Calu3 (cell line): ENCODE data around the gene ZNF407. TPM values are rescaled to one million over a fixed set of nuclear protein-coding genes. Genes with fewer than 3 reads are reported as not detected.

ENCODE experiments used
- BruUV-seq: library from RNA; stranded (reverse); fragments of 400-500 nt; replicated peaks from 2 replicates; lab custom pipeline; 2021; lab: Mats Ljungman, UMichigan
- CTCF ChIA-PET: fragments of 300-600 bp; sonication (Branson Sonifier 250); formaldehyde crosslinking; loops from one replicate; lab custom pipeline; 2022; ENCODE audit warnings: antibody characterized with exemption; lab: Charles Lee
- DNase-seq: peaks from one replicate; pipeline ENCODE4 v3.0.0; 2022
- H3K27ac Mint-ChIP-seq: one replicate; pipeline ENCODE4 v1.8.0; 2022; ENCODE audit warnings: mixed read lengths; ENCODE audit not compliant: unreplicated experiment
- H3K27me3 Mint-ChIP-seq: one replicate; pipeline ENCODE4 v1.8.0; 2022; ENCODE audit warnings: mixed read lengths; ENCODE audit not compliant: unreplicated experiment
- H3K36me3 Mint-ChIP-seq: one replicate; pipeline ENCODE4 v1.8.0; 2022; ENCODE audit warnings: mild to moderate bottlenecking, moderate library complexity, mixed read lengths; ENCODE audit not compliant: insufficient read depth, unreplicated experiment
- H3K4me1 Mint-ChIP-seq: one replicate; pipeline ENCODE4 v1.8.0; 2022; ENCODE audit warnings: mild to moderate bottlenecking, low read depth, mixed read lengths; ENCODE audit not compliant: unreplicated experiment
- H3K4me3 Mint-ChIP-seq: one replicate; pipeline ENCODE4 v1.8.0; 2022; ENCODE audit warnings: mild to moderate bottlenecking, low read depth, moderate library complexity, mixed read lengths; ENCODE audit not compliant: unreplicated experiment
- H3K9me3 Mint-ChIP-seq: one replicate; pipeline ENCODE4 v1.8.0; 2022; ENCODE audit warnings: low read depth, mixed read lengths; ENCODE audit not compliant: unreplicated experiment
- CTCF ChIP-seq: fragments of 200-600 bp; IDR thresholded peaks from one replicate; pipeline ENCODE4 v1.8.0; 2022; ENCODE audit warnings: antibody characterized with exemption; ENCODE audit not compliant: unreplicated experiment
- intact Hi-C: fragments of 100-400 bp; cut with micrococcal nuclease; formaldehyde crosslinking; loops from one replicate; pipeline ENCODE4 v1.10.0; 2022; ENCODE audit not compliant: unreplicated experiment
- total RNA-seq: library from RNA; stranded (reverse); gene quantifications from 2 replicates; pipeline ENCODE4 v1.2.3, GENCODE V29; 2022

Gene ZNF407
- total RNA-seq, 1 experiment from 2014 or later = 17.4 TPM

GRCh38 chr18:75073654-75074053 lies 476.0 kb downstream of the ZNF407 start:
- H3K27me3 Mint-ChIP-seq = no peaks in the 10 kb centered on the region
- BruUV-seq = no TSS peak
- no peak overlapping the region for H3K27ac Mint-ChIP-seq
- peaks cover 2% of the 10 kb centered on the region for H3K9me3 Mint-ChIP-seq
- CTCF ChIA-PET = no interaction called here
- DNase-seq = no peak
- no peak overlapping the region for H3K4me3 Mint-ChIP-seq
- peaks cover 16% of the 10 kb centered on the region for H3K4me1 Mint-ChIP-seq
- H3K36me3 Mint-ChIP-seq = peaks cover 5% of the 10 kb centered on the region
- intact Hi-C loops = no loop called here
- no peak for TF ChIP-seq CTCF

- peaks cover 2% of the 10 kb centered on the region for H3K9me3 Mint-ChIP-seq
- DNase-seq = no peak
- CTCF ChIA-PET = no interaction called here
- H3K4me1 Mint-ChIP-seq = peaks cover 16% of the 10 kb centered on the region
- peaks cover 5% of the 10 kb centered on the region for H3K36me3 Mint-ChIP-seq
- intact Hi-C loops = no loop called here
- no peak overlapping the region for H3K4me3 Mint-ChIP-seq
- H3K27ac Mint-ChIP-seq = no peak overlapping the region
- no peaks in the 10 kb centered on the region for H3K27me3 Mint-ChIP-seq
- TF ChIP-seq CTCF = no peak
- no TSS peak for BruUV-seq
These were observed 476.7 kb downstream of the ZNF407 start for GRCh38 chr18:75074196-75075015.

DNA sequence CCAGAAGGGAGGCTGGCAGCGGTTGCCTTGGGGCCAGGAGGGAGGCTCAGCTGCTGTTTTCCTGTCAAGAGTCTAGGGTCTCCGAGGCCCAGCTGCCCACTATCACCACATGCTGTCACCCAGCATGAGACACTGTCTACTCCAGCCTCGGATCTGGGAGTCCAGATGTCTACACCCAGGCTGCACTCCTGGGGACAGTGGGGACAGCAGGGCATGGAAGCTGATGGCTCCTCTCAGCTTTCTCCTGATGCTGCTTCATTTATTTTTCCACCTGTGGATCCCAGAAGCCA lies 477.3 kb downstream of the ZNF407 start:
- peaks cover 16% of the 10 kb centered on the region for H3K4me1 Mint-ChIP-seq
- TF ChIP-seq CTCF = no peak
- DNase-seq = no peak
- intact Hi-C loops = no loop called here
- H3K27me3 Mint-ChIP-seq = no peaks in the 10 kb centered on the region
- H3K9me3 Mint-ChIP-seq = peaks cover 2% of the 10 kb centered on the region
- CTCF ChIA-PET = no interaction called here
- H3K27ac Mint-ChIP-seq = no peak overlapping the region
- no TSS peak for BruUV-seq
- H3K4me3 Mint-ChIP-seq = no peak overlapping the region
- peaks cover 5% of the 10 kb centered on the region for H3K36me3 Mint-ChIP-seq

GRCh38 chr18:75075429-75075841 lies 477.8 kb downstream of the ZNF407 start:
- H3K9me3 Mint-ChIP-seq = peaks cover 2% of the 10 kb centered on the region
- no peak overlapping the region for H3K4me3 Mint-ChIP-seq
- intact Hi-C loops = no loop called here
- DNase-seq = no peak
- H3K27me3 Mint-ChIP-seq = peaks cover under 1% of the 10 kb centered on the region
- H3K4me1 Mint-ChIP-seq = peaks cover 11% of the 10 kb centered on the region
- H3K27ac Mint-ChIP-seq = no peak overlapping the region
- BruUV-seq = no TSS peak
- TF ChIP-seq CTCF = no peak
- H3K36me3 Mint-ChIP-seq = peaks cover 5% of the 10 kb centered on the region
- CTCF ChIA-PET = no interaction called here
